ENCODE results near the gene COPB1. TPM values are rescaled to one million over a fixed set of nuclear protein-coding genes. Genes with fewer than 3 reads are reported as not detected.
"Not testable (repeated sequence)": the region's sequence is repeated elsewhere in the genome, so short reads cannot be mapped to it uniquely, and the experiment has no call there.

The COPB1 gene
- total RNA-seq (2014; rRNA removed; shearing (Covaris generic)) = 131 and 132 TPM in 2 replicates
- 106 and 132 TPM in 2 replicates for polyA plus RNA-seq (2015; cell fraction: cytosol; rRNA removed)
- polyA plus RNA-seq (2015; cell fraction: nucleus; rRNA removed) = 357 and 386 TPM in 2 replicates

- peak; percentile 90 for DNase-seq (ENCODE audit: low read depth)
Observed at GRCh38 chr11:14499560-14500180, at the start of gene COPB1. Gene COPB1, minus strand, starts transcription at chr11:14499811. Its CDS starts 883 bp downstream, at chr11:14498928.

- DNase-seq (ENCODE audit: low read depth) = no peak
Observed at GRCh38 chr11:14547440-14547839, 47.8 kb upstream of the COPB1 start.

GRCh38 chr11:14546672-14547071 lies 47.1 kb upstream of the COPB1 start:
- no peak for DNase-seq (ENCODE audit: low read depth)

- peak; percentile 30 for DNase-seq (ENCODE audit: low read depth)
Observed at GRCh38 chr11:14544611-14545010, 45.0 kb upstream of the COPB1 start.

- DNase-seq (ENCODE audit: low read depth) = no peak
Observed at GRCh38 chr11:14543260-14543659, 43.6 kb upstream of the COPB1 start.

GRCh38 chr11:14542324-14542723 lies 42.7 kb upstream of the COPB1 start:
- no peak for DNase-seq (ENCODE audit: low read depth)

- no peak for DNase-seq (ENCODE audit: low read depth)
Observed at GRCh38 chr11:14541192-14541947, 41.8 kb upstream of the COPB1 start.

- DNase-seq (ENCODE audit: low read depth) = no peak
Observed at GRCh38 chr11:14539982-14540421, 40.4 kb upstream of the COPB1 start.

GRCh38 chr11:14538926-14539554 lies 39.4 kb upstream of the COPB1 start:
- no peak for DNase-seq (ENCODE audit: low read depth)

GRCh38 chr11:14538271-14538925 lies 38.8 kb upstream of the COPB1 start:
- no peak for DNase-seq (ENCODE audit: low read depth)

GRCh38 chr11:14537134-14537599 lies 37.6 kb upstream of the COPB1 start:
- peak; percentile 28 for DNase-seq (ENCODE audit: low read depth)

- not testable (repeated sequence) for DNase-seq (ENCODE audit: low read depth)
Observed at GRCh38 chr11:14535166-14535565, 35.6 kb upstream of the COPB1 start.

GRCh38 chr11:14529951-14530350 lies 30.3 kb upstream of the COPB1 start:
- no peak for DNase-seq (ENCODE audit: low read depth)

- no peak for DNase-seq (ENCODE audit: low read depth)
Observed at GRCh38 chr11:14529321-14529720, 29.7 kb upstream of the COPB1 start.

GRCh38 chr11:14522801-14523200 lies 23.2 kb upstream of the COPB1 start:
- no peak for DNase-seq (ENCODE audit: low read depth)

- no peak for DNase-seq (ENCODE audit: low read depth)
Observed at GRCh38 chr11:14522245-14522644, 22.6 kb upstream of the COPB1 start.

- no peak for DNase-seq (ENCODE audit: low read depth)
Observed at GRCh38 chr11:14520747-14521151, 21.1 kb upstream of the COPB1 start.

GRCh38 chr11:14519917-14520746 lies 20.5 kb upstream of the COPB1 start, which contains the start of gene PSMA1:
Gene PSMA1, minus strand, starts transcription at chr11:14520386. Its CDS starts 87 bp downstream, at chr11:14520299.
- peak; percentile 95 for DNase-seq (ENCODE audit: low read depth)

- no peak for DNase-seq (ENCODE audit: low read depth)
Observed at GRCh38 chr11:14519597-14519916, 19.9 kb upstream of the COPB1 start.

- DNase-seq (ENCODE audit: low read depth) = no peak
Observed at GRCh38 chr11:14518820-14519219, 19.2 kb upstream of the COPB1 start.

- DNase-seq (ENCODE audit: low read depth) = no peak
Observed at GRCh38 chr11:14513800-14514199, 14.2 kb upstream of the COPB1 start.

All from HT1080 (cell line).